COLO668 (cell line): ENCODE measurements around the gene MED20.

Experiments used
- DNase-seq: peaks from one replicate; lab custom pipeline; 2025; ENCODE audit not compliant: unreplicated experiment; lab: John Stamatoyannopoulos, UW

MED20 gene

DNA sequence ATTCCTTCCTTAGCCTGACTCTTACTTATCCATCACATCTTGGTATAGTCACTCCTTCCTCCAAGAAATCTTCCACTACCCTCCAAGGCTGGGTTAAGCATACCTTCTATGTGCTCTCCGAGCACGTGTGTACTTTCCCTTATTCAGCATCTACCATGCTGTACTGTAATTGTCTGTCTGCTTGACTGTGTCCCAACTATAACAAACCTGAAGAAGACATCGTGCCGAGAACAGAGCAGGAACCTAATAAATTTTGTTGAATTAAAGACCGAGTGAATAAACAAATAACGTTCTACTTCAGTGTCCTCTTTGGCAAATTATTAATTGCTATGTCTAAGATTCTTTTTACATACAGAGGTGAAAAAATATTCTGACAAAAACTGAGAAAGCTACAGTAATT, 61.6 kb downstream of the MED20 start:
- DNase-seq: no peak

GRCh38 chr6:41858703-41859102, 62.2 kb downstream of the MED20 start:
- DNase-seq: no peak
